GM13977 (cell line): ENCODE results near the gene THOC3.
"Not testable (repeated sequence)": the region's sequence is repeated elsewhere in the genome, so short reads cannot be mapped to it uniquely, and the experiment has no call there.

Experiments
- DNase-seq: peaks from one replicate; pipeline ENCODE4 v3.0.0; 2012; ENCODE audit warnings: low spot score
- in situ Hi-C: fragments of 300-500 bp; cut with MboI; formaldehyde crosslinking; loops from one replicate; pipeline ENCODE4 v1.12.0; 2022; ENCODE audit warnings: low sequenced_read_pairs, low pct_unique_long_range_greater_than_20kb, mixed read lengths, inconsistent platforms; ENCODE audit not compliant: unreplicated experiment

Gene THOC3

GRCh38 chr5:175967471-175968372 lies at the start of gene THOC3:
Gene THOC3, minus strand, starts transcription at chr5:175968315. Its CDS starts 107 bp downstream, at chr5:175968208.
- DNase-seq, in situ Hi-C loops: not testable (repeated sequence)

- in situ Hi-C loops, DNase-seq: not testable (repeated sequence)
These were observed 49.2 kb upstream of the THOC3 start for GRCh38 chr5:176017324-176017723.

- in situ Hi-C loops, DNase-seq: not testable (repeated sequence)
These were observed 46.2 kb upstream of the THOC3 start for GRCh38 chr5:176014360-176014759.

GRCh38 chr5:176011088-176011487 lies 43.0 kb upstream of the THOC3 start:
- DNase-seq, in situ Hi-C loops: not testable (repeated sequence)

- DNase-seq, in situ Hi-C loops: not testable (repeated sequence)
These were observed 42.1 kb upstream of the THOC3 start for GRCh38 chr5:176010202-176010601.

GRCh38 chr5:176007220-176007619 lies 39.1 kb upstream of the THOC3 start:
- DNase-seq, in situ Hi-C loops: not testable (repeated sequence)

GRCh38 chr5:176006819-176007218 lies 38.7 kb upstream of the THOC3 start:
- in situ Hi-C loops, DNase-seq: not testable (repeated sequence)

GRCh38 chr5:175997979-175998378 lies 29.9 kb upstream of the THOC3 start:
- DNase-seq, in situ Hi-C loops: not testable (repeated sequence)

- DNase-seq, in situ Hi-C loops: not testable (repeated sequence)
These were observed 29.4 kb upstream of the THOC3 start for GRCh38 chr5:175997495-175997894.

GRCh38 chr5:175996791-175997190 lies 28.7 kb upstream of the THOC3 start:
- in situ Hi-C loops, DNase-seq: not testable (repeated sequence)

GRCh38 chr5:175995506-175995905 lies 27.4 kb upstream of the THOC3 start:
- in situ Hi-C loops, DNase-seq: not testable (repeated sequence)

GRCh38 chr5:175979371-175979995 lies 11.4 kb upstream of the THOC3 start:
- DNase-seq, in situ Hi-C loops: not testable (repeated sequence)

- DNase-seq, in situ Hi-C loops: not testable (repeated sequence)
These were observed 266 bp upstream of the THOC3 start for GRCh38 chr5:175968381-175968780.

- in situ Hi-C loops, DNase-seq: not testable (repeated sequence)
These were observed 5.8 kb downstream of the THOC3 start for GRCh38 chr5:175962329-175962728.

GRCh38 chr5:175960228-175960627 lies 7.9 kb downstream of the THOC3 start:
- in situ Hi-C loops, result not testable (repeated sequence)

GRCh38 chr5:175958515-175958914 lies 9.6 kb downstream of the THOC3 start:
- in situ Hi-C loops, DNase-seq: not testable (repeated sequence)

More at GRCh38 chr5:175960228-175960627, 7.9 kb downstream of the THOC3 start:
- DNase-seq, result not testable (repeated sequence)

- in situ Hi-C loops, DNase-seq: not testable (repeated sequence)
These were observed 14.0 kb downstream of the THOC3 start for GRCh38 chr5:175954107-175954506.

- in situ Hi-C loops, DNase-seq: not testable (repeated sequence)
These were observed 15.3 kb downstream of the THOC3 start for GRCh38 chr5:175952810-175953209.
